EH (cell line): ENCODE measurements around the gene ATP1A3.
"Not testable (repeated sequence)": the region's sequence is repeated elsewhere in the genome, so short reads cannot be mapped to it uniquely, and the experiment has no call there.

ENCODE experiments used
- DNase-seq: peaks from one replicate; pipeline ENCODE4 v3.0.0-alpha.2; 2015; ENCODE audit warnings: low read depth

The ATP1A3 gene

DNA sequence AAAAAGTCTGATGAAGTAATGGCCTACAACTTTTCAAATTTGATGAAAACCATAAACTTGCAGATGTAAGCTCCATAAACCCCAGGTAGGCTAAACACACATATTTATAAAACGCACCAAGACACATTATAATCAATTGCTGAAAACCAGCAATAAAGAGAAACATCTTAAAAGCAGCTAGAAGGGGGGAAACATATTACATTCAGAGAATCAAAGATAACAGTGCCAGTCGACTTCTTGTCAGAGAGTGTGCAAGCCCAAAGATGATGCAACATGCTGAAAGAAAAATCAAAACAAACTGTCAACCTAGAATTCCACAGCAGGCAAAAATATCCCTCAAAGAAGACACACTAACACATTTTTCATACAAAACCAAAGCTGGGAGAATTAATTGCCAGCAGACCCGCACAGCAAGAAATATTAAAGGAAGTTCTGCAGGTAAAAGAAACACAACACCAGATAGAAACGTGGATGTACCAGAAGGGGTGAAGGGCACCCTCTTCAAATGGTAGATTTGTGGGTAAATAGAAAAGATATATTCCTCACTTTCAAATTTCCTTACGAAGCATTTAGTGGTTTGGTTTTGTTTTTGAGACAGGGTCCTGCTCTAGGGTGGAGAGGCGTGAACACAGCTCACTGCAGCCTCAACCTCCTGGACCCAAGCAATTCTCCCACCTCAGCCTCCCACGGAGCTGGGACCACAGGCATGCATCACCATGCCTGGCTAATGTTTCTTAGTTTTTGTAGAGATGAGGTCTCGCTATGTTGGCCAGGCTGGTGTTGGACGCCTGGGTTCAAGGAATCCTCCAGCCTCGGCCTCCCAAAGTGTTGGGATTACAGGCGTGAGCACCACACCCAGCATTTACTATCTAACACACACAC is 16.5 kb upstream of the ATP1A3 start:
- DNase-seq = peak; percentile 66

DNA sequence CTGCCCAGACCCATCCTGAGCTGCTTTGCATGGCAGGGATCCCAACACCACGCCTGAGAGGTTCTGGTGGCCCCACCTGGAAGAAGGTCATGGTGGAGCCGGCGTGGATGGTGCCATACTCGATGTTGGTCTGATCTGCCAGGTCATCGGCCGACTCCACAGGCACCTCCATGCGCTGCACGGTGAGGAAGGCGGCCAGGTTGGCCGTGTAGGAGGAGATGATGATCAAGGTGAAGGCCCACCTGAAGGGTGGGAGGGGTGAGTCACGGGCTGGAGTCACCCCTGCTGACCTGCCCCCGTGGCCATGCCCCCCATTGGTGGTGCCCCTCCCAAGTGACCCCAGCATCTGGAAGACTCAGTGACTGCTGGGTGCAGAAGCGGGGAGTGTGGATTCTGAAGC is 12.5 kb upstream of the ATP1A3 start:
- no peak for DNase-seq

DNA sequence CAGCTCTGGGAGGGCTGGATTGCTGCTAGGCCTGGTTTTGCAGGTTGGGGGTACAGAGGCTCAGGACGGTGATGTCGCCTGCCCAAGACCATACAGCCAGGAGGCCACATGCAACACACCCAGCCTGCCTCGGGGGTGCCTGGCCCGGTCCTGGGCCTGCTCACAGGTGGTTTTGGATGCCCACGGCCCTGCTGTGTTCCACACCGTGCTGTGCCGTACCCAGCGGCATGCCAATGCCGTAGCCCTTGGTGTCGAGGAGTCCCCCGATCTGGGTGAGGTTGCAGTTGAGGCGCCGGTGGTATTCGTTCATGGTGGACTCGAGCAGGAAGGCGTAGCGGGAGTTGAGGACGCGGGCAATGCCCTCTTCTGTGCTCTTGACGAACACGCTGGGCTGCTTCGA is 11.5 kb upstream of the ATP1A3 start:
- no peak for DNase-seq

- DNase-seq = no peak
These were observed 9.7 kb upstream of the ATP1A3 start for GRCh38 chr19:42003506-42004294.

GRCh38 chr19:41999878-42000208 is 5.8 kb upstream of the ATP1A3 start:
- no peak for DNase-seq

- DNase-seq = no peak
These were observed 5.2 kb upstream of the ATP1A3 start for GRCh38 chr19:41999071-41999877.

DNA sequence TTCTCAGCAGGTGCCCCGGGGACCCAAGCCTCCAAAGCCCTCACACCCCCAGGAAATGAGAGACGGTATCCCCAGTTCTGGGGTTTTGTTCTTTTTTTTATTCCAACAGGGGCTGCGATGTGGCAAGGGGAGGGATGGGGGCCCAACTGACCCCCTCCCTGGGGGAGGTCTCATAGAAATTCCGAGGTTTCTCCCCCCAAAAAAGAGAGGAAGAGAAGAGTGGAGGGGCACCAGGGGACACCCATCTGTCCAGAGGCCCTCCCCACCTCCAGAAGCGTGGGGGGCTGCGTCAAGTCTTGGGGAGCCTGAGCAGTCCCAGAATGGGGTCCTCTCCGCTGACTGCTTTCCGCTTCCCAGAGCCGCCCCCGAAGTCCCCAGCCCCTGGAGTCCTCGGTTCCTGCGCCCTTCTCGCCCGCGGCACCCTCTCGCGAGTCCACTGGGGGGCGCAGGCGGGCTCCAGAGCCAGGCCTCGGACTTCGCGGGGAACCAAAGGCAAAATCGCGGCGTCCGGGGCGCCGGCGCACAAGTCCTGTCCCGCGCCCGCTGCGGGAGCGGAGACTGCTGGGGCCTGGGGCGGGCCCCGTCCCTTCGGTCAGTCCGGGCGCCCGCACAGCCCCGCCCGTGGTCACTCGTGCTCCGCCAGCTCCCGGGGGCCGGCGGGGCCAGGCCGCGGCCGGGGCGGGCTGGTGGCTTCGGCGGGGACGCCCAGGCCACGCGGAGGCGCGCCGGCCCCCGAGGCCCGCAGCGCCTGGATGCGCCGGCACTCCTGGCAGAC is 4.4 kb upstream of the ATP1A3 start:
- peak; percentile 43 for DNase-seq

DNA sequence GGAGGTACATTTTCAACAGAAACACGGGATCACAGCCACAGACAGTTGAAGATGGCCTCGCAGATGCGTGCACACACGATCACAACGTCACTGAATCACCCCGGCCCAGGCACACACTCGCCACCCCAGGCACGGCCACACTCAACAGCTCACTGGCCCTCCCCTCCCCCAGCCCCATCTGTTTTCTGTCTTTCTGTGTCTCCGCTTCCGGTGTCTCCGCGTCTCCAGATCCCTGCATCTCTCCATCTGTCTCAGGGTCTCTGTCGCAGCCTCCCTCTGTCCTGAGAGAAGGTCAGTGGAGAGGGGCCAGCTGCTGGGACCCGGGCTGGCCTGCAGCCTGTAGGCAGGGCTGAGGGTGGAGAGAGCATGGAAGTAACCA is 3.8 kb upstream of the ATP1A3 start:
- DNase-seq = no peak

DNA sequence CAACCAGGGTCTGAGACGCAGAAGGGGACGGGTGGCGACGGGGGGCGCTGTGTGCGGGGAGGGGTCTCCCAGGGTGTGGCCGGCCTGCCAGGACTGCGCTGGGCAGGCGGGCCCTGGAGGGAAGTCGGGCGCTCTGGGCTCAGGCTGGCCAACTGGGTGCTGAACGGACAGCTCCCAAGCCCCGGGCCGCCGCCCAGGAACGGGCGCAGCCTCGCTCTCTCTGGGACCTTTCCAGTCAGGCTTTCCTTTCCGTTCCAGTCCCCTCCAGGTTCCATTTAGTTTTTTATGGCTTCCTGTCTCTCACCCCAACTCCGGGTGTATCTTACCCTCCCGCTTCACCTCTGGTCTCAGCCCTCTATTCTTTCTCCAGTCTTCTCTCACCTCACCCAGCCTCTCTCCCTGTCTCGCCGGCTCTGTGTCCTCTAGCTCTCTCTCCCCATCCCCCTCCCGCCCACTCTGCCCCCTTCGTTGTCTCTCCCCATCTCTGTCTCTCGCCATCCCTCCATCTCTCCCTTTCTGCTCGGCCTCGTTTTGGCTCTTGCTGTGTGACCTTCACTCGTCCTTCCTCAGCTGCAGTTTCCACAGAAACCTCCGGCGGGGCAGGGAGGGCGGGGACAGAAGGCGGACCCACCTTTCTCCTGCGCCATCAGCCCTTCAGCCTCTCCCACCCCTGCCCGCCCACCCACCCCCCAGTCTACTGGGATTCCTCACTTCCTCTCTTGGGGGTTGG is 3.3 kb upstream of the ATP1A3 start:
- peak; percentile 53 for DNase-seq

GRCh38 chr19:41995959-41996797 is 2.1 kb upstream of the ATP1A3 start:
- DNase-seq = no peak

GRCh38 chr19:41994994-41995958 is 1.2 kb upstream of the ATP1A3 start:
- no peak for DNase-seq

GRCh38 chr19:41994521-41994971 is 516 bp upstream of the ATP1A3 start:
- no peak for DNase-seq

GRCh38 chr19:41991925-41992569 is 2.0 kb downstream of the ATP1A3 start:
- not testable (repeated sequence) for DNase-seq

GRCh38 chr19:41991025-41991424 is 3.0 kb downstream of the ATP1A3 start:
- no peak for DNase-seq

DNA sequence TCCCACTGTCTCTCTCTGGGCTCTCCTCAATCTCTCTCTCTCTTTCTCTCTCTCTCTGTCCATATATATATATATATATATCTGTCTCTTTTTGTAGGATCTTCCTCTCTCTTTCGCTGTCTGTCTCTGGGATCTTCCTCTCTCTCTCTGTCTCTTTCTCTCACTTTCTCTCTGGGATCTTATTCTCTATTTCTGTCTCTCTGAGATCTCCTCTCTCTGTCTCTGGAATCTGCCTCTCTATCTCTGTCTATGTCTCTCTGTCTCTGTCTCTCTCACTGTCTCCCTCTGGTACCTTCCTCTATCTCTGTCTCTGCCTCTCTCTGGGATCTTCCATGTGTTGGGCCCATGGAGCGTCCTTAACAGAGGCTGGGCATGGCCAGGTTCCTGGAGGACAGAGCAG is 3.4 kb downstream of the ATP1A3 start:
- no peak for DNase-seq

- no peak for DNase-seq
These were observed 4.0 kb downstream of the ATP1A3 start for GRCh38 chr19:41990028-41990427.

GRCh38 chr19:41988947-41989346 is 5.1 kb downstream of the ATP1A3 start:
- DNase-seq = no peak

GRCh38 chr19:41987141-41987860 is 6.7 kb downstream of the ATP1A3 start:
- no peak for DNase-seq
